GM19025 (cell line): Measurements from ENCODE around the gene DDIT4.
"Not testable (repeated sequence)": the region's sequence is repeated elsewhere in the genome, so short reads cannot be mapped to it uniquely, and the experiment has no call there.

Experiments used
- ATAC-seq: cut with Tn5 transposase; IDR thresholded peaks from one replicate; pipeline ENCODE4 v1.9.1; 2021; ENCODE audit warnings: mild to moderate bottlenecking, low read depth, moderate library complexity; ENCODE audit not compliant: unreplicated experiment

DDIT4 gene

DNA sequence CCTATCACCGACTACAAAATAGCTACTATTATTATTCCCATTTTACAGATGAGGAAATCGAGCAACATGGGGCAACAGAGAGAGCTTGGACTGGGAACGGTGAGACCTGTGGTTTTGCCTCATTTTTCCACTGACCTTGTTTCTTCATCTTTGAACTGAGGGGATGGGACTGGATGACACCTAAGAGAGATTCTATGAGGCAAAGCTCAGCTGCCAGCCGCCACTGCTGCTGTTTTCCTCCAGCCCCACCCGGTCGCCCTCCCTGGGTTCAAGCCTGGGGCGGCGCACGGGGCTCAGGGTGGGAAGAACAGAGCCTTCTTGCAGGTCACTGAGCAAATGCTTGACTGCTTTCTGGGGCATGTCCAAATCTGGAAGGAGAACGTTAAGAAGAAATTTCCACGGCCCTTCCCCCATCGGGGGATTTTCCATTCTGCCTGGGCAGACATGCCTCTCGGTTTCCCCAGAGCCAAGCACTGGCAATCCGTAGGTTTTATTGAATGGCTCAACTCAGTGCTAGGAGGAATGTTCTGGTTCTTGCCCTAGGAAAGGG is 12.3 kb downstream of the DDIT4 start:
- no peak for ATAC-seq

GRCh38 chr10:72291019-72291532 is 17.4 kb downstream of the DDIT4 start:
- no peak for ATAC-seq

DNA sequence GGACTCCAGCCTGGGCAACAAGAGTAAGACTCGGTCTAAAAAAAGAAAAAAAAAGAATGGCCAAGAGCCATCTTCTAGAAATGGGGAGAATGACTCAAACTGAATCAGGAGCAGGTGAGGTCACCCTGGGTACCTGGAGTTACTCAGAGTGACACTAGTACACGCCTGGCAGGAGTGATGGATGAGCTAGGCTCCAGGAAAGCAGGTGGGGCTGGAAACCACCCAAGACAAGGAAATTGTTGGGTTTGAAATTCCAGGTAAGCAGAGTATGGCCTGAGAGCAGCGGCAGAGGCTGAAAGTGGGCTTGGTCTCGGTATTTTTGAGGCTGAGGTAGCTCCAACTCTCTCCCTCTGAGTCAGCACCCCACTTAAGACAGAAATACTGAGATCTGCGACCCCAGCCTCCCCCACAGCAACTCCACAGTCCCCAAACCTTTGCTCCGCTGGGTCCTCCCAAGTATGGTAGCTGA is 18.5 kb downstream of the DDIT4 start:
- no peak for ATAC-seq

DNA sequence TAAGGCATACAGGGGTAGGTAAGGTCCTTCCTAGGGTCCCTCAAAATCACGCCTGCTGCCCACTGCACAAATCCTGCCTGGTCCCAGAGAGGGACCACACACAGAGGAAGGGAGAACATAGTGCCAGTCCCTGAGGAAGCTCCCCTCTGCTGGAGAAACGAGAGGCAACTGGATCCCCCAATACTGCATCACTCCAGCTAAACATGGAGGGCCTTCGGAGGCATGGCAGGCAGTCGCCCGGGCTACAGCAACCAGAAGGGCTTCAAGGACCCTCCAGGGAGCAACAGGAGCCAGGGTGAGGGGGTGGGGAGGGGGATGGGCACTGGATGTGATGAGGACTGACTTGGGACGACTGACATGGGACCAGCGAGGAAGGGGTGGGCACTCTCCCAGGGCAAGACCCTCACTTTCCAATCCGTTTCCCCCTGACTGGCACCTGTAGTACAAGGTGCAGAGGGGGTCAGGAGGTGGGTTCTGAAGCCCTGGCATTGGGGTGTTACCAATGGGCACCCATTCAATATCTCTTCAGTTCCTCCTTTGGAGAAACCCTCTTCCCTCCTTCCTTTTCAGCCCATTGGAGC is 21.7 kb downstream of the DDIT4 start:
- no peak for ATAC-seq

DNA sequence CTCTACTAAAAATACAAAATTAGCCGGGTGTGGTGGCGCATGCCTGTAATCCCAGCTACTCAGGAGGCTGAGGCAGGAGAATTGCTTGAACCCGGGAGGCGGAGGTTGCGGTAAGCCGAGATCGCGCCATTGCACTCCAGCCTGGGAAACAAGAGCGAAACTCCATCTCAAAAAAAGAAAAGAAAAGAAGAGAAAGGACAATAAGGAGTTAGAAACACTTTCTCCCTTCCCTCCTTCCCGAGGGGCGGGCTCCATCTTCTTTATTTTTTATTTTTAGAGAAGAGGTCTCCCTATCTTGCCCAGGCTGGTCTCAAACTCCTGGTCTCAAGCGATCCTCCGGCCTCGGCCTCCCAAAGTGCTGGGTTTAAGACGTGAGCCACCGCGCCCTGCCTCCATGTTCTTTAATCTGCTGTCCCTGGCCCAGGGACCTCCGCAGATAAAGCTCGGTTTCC is 23.1 kb downstream of the DDIT4 start:
- not testable (repeated sequence) for ATAC-seq

DNA sequence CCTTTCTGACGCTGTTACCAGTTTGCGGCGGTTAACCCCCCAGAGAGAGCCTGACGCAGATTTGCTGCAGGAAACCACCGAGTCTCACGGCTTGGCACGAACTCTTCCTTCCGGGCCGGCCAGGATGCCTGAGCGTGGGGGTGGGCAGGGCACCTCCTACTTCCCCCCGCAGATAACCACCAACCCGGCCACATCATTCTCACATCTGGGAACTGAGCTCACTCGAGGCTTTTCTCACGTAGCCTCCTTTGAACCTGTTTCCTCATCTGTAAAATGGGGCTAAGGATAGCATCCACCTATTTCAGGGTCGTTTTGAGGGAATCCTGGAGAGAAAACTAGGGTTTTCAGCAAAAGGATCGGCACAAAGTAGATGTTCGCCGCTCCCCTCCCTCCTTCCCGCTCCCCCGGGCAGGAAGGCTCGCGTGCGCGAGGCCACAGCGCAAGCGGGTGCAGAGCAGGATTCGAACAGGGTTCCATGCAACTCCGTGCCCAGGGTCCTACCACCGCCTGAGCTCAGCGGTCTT is 23.6 kb downstream of the DDIT4 start:
- peak; percentile 46 for ATAC-seq

- ATAC-seq: peak; percentile 69
These were observed 24.3 kb downstream of the DDIT4 start for GRCh38 chr10:72297805-72298591.

DNA sequence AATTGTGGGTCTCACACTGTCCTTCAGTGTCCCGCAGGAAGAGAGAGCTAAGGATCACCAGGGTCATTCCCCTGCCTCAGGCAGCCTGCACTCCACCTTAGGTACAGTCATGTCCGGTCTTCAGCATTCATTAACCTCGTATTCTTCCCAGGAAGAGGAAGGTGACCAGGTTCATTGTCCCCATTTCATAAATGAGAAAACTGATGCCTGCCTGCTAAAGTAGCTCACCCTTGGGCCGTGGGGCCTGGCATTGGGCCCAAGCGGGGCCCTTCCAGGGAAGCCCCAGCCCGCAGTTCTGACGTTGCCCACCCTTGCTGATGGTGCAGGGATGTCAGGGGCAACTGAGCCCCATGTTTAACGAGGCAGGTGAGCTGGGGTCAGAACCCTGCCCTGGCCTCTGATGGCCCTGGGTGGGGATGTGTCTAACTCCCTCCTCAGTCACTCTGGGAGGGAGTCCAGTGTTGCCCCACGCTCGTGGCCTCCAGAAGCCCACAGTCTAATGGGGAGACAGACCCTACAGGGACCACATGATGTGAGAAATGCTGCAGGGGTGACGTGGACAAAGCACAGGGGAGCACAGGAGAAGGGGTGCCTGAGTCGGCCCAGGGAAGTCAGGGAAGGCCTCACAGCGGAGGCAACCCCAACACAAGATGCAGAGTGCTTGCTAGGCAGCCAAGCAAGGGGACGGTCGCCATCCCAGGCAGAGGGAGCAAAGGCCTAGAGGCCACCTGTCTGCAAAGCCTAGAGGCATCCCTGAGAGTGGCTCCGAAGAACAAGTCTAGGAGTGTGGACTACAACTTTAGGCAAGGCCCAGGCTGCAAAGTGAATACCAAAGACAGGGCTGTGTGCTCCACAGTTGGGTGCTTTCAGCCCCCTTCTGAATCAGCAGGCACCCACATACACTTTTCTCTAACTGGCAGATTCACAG is 25.1 kb downstream of the DDIT4 start:
- no peak for ATAC-seq

DNA sequence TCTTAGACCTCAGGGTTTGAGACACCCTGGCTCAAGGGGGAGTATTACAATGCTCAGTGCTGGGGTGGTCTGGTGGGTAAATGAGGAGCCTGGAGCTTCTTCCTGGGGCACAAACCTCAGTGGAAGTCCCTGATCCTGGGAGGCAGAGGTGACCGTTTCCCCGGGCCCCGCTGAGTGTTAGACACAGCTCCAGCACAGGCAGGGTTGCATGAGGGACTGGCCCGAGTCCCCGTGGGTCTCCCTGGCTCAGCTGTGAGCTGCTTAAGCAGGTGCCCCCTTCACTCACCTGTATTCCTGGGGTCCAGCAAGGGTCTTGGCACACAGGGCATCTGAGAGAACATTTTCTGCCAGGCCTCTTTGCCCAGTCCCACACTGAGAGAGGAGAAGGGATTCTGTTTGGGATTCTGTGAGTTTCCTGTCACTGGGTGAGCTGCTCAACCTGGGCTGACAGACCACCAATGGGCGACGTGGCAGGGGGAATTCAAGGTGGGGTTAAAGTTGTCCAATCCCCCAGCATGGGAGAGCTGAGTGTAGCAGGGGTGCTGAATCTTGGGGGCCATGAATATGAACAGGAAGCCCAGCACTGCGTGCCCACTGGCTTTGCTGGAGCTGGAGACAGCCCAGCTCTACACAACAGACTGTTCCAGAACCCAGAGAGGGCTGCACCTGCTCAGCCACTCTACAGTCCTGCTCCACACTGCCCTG is 29.9 kb downstream of the DDIT4 start:
- no peak for ATAC-seq

DNA sequence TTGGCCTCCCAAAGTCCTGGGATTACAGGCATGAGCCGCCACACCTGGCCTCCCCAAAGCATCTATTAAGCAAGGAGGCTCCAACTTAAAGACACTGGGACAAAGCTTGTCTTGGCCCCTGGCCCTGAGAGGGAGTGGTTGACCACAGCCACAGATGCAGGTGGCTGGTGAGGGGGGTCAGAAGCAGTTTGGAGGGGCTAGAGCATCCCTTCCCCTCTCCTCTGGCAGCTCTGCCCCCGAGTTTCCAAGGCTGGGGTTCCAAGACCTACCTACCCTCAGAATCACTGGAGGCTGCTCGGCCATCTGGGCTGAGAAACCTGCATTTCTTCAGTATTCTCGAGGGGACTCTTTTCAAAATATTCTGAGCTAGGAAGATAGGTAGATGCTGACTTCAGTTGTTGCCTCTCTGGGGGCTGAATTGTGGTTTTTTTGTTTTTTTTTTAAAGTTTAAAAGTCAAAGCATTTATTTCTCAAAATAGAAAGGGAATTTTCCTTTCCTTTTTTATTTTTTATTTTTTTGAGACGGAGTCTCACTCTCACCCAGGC is 32.6 kb downstream of the DDIT4 start:
- no peak for ATAC-seq

- ATAC-seq: not testable (repeated sequence)
These were observed 34.0 kb downstream of the DDIT4 start for GRCh38 chr10:72307711-72308110.

GRCh38 chr10:72308320-72308987 is 34.7 kb downstream of the DDIT4 start:
- ATAC-seq: no peak

DNA sequence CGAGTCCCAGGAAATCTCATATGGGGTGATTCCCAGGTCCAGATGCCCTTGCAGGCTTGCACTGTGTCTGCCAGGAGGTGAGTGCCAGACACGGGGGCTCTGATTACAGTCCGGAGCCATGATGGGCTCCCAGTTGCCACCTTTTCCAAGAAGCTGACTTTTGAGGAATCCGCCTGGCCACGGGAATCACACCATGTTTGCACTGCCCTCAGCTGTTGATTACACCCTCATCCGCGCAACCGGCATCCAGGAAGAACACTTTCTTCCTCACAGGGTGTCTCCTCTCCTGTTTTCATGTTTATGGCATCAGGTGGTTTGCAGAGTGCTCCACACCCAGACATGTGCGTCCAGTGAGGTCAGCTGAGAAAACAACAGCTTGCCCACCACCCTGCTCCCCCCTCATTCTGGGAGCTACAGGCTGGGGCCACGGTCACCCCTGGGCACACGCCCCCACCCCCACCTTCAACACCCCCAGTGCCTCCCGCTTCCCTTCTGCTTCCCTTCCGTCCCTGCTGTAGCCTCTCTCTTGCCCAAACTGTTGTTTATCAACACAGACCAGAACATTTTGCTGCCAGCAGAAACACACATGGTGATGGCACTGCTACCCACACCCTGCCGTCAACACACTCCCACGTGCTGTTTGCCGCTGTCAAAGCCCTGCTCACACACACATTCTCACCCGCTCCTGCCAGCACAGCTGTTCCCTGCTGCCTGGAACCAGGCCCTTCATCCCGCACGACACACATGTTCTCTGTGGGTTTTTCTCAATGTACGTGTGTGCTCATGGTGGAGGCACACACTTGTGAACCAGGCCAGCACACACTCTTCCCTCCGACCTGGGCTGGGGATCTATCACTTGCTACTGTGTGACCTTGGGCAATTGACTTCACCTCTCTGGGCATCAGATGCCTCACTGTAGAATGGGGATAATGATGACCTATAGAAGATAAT is 35.8 kb downstream of the DDIT4 start:
- ATAC-seq: no peak

DNA sequence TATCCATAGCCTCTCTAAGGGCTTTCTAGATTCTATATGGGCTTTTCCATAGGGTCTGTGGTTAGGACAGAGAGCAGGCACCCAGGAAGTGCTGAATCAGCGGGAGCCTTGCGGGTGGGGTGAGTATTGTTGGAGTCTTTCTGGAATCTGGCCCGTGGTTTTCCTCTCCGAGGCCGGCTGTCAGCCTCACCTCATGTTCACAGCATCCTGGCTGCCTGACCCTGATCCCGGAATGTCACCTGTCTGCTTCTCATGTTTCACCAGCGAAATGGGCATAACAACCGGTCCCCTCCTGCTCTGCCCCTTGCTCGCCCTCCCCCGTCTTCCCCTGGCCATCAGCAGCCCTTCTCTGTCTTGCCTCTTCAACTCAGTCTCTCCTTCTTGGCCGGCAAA is 36.5 kb downstream of the DDIT4 start:
- ATAC-seq: no peak

DNA sequence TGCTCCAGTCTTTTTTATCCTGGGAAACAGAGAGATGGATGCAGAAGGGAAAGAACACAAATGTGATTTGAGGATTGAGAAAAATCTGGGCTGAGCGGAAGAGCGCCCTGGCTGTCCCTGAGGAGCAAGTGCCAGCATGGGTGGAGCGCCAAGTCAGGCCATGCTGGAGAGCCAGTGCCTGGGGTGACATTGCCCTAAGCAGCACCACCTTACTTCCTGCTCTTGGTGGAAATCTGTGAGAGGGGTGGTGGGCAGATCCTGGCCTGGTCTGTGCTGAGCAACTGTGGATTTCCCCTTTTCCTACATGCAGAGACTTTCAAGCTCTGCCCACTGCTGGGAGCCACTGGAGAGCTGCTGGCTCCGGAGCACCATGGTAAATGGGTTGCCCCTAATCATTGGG is 36.9 kb downstream of the DDIT4 start:
- ATAC-seq: no peak

DNA sequence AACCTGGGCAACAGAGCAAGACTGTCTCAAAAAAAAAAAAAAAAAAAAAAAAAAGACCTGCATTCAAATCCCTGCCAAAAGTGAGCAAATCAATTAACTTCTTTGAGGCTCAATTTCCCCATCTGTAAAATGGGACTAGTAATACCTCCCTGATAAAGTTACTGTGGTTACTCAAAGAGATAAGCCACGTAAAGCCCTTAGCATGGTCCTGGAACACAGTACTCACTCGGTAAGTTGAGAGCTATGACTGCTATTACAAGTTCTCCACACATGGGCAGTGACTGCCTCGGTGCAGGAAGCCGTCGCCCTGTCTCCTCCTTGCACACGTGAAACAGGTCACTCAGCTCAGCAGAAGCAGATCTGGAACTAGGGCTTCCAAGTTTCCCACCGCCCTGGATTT is 37.9 kb downstream of the DDIT4 start:
- ATAC-seq: no peak

DNA sequence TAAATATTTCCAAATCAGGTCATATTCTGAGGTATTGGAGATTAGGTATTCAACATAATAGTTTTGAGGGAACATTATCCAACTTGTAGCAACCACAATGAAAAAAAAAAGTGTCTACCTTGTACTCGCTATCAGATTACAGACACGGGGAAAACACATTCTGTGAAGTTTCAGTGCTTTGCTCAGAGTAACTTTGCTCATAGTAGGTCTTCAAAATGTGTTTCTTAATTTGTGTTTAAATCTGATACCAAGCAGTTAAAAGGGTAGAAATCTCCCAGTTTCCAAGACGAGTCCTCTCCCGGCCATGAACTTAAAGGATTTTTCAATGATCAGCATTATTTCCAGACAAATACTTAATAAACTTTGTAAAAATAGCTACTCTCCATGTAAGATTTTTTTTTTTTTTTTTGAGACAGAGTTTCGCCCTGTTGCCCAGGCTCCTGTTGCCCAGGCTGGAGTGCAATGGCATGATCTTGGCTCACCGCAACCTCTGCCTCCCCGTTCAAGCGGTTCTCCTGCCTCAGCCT is 39.2 kb downstream of the DDIT4 start:
- ATAC-seq: no peak

GRCh38 chr10:72314263-72314662 is 40.5 kb downstream of the DDIT4 start:
- no peak for ATAC-seq
